ENCODE data around the gene EFCAB11.

The EFCAB11 gene

GRCh38 chr14:89903340-89903952 lies 51.1 kb downstream of the EFCAB11 start:
- Histone ChIP-seq H4K20me1 (ENCODE audit: insufficient read depth, low read length, poor library complexity, severe bottlenecking) (no peaks in the 10 kb centered on the region), H3K27me3 (ENCODE audit: insufficient read depth, low read length, poor library complexity, severe bottlenecking) (no peaks in the 10 kb centered on the region), H3K4me3 (ENCODE audit: low read length, poor library complexity, severe bottlenecking) (no peak overlapping the region), H3K79me2 (ENCODE audit: insufficient read depth, low read length) (no peaks in the 10 kb centered on the region), H3K4me1 (ENCODE audit: insufficient read depth, low read length, poor library complexity, severe bottlenecking) (peaks cover 6% of the 10 kb centered on the region), H2AFZ (ENCODE audit: low read length) (no peak overlapping the region), H3K4me2 (ENCODE audit: low read depth, low read length, poor library complexity, severe bottlenecking) (no peak overlapping the region), H3K9me2 (replicated peaks; ENCODE audit: low read depth, low read length) (no peaks in the 10 kb centered on the region), H3F3A (ENCODE audit: low read depth) (no peaks in the 10 kb centered on the region), H3K9ac (ENCODE audit: low read depth, low read length, poor library complexity, severe bottlenecking) (no peak overlapping the region), H3K36me3 (ENCODE audit: insufficient read depth, low read length) (no peaks in the 10 kb centered on the region), H3K9me3 (ENCODE audit: insufficient read depth, low read depth, low read length) (no peaks in the 10 kb centered on the region)
- TF ChIP-seq EZH2phosphoT487 (IDR thresholded peaks at IDR 0.05; ENCODE audit: borderline replicate concordance) (no peak), CTCF (conservative IDR thresholded peaks at IDR 0.05; ENCODE audit: low read length) (no peak)

DNA sequence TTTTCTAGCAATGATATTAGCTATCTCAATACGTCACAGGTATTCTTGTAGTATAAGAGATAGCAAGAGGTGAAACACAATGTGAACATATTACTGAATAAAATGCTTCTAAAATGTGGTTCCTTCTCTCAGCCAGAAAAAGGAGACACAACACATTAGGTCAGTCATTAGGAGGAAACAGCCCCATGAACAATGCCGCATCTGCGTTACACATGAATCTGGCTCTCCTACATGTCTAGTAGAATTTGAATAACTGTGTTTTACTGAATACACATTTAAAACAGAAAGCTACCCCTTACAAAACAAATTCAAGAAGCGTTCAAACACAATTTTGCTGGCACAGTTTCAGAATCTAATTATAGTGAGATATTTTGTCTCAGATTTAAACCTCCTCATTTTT lies 51.6 kb downstream of the EFCAB11 start:
- Histone ChIP-seq H3K36me3 (ENCODE audit: insufficient read depth, low read length) (no peaks in the 10 kb centered on the region), H3F3A (ENCODE audit: low read depth) (no peaks in the 10 kb centered on the region), H3K4me2 (ENCODE audit: low read depth, low read length, poor library complexity, severe bottlenecking) (no peak overlapping the region), H2AFZ (ENCODE audit: low read length) (no peak overlapping the region), H3K4me3 (ENCODE audit: low read length, poor library complexity, severe bottlenecking) (no peak overlapping the region), H4K20me1 (ENCODE audit: insufficient read depth, low read length, poor library complexity, severe bottlenecking) (no peaks in the 10 kb centered on the region), H3K79me2 (ENCODE audit: insufficient read depth, low read length) (no peaks in the 10 kb centered on the region), H3K9me2 (replicated peaks; ENCODE audit: low read depth, low read length) (no peaks in the 10 kb centered on the region), H3K4me1 (ENCODE audit: insufficient read depth, low read length, poor library complexity, severe bottlenecking) (peaks cover 6% of the 10 kb centered on the region), H3K9me3 (ENCODE audit: insufficient read depth, low read depth, low read length) (no peaks in the 10 kb centered on the region), H3K27me3 (ENCODE audit: insufficient read depth, low read length, poor library complexity, severe bottlenecking) (no peaks in the 10 kb centered on the region), H3K9ac (ENCODE audit: low read depth, low read length, poor library complexity, severe bottlenecking) (no peak overlapping the region)
- TF ChIP-seq EZH2phosphoT487 (IDR thresholded peaks at IDR 0.05; ENCODE audit: borderline replicate concordance) (no peak), CTCF (conservative IDR thresholded peaks at IDR 0.05; ENCODE audit: low read length) (no peak)

- no peak overlapping the region for H2AFZ ChIP-seq (ENCODE audit: low read length)
- H3F3A ChIP-seq (ENCODE audit: low read depth): no peaks in the 10 kb centered on the region
- no peaks in the 10 kb centered on the region for H3K9me3 ChIP-seq (ENCODE audit: insufficient read depth, low read depth, low read length)
- H4K20me1 ChIP-seq (ENCODE audit: insufficient read depth, low read length, poor library complexity, severe bottlenecking): no peaks in the 10 kb centered on the region
- H3K27me3 ChIP-seq (ENCODE audit: insufficient read depth, low read length, poor library complexity, severe bottlenecking): no peaks in the 10 kb centered on the region
- no peaks in the 10 kb centered on the region for H3K79me2 ChIP-seq (ENCODE audit: insufficient read depth, low read length)
- no peaks in the 10 kb centered on the region for H3K36me3 ChIP-seq (ENCODE audit: insufficient read depth, low read length)
- no peak overlapping the region for H3K4me2 ChIP-seq (ENCODE audit: low read depth, low read length, poor library complexity, severe bottlenecking)
- H3K4me1 ChIP-seq (ENCODE audit: insufficient read depth, low read length, poor library complexity, severe bottlenecking): peaks cover 6% of the 10 kb centered on the region
- H3K9ac ChIP-seq (ENCODE audit: low read depth, low read length, poor library complexity, severe bottlenecking): no peak overlapping the region
- TF ChIP-seq EZH2phosphoT487 (IDR thresholded peaks at IDR 0.05; ENCODE audit: borderline replicate concordance): no peak
- TF ChIP-seq CTCF (conservative IDR thresholded peaks at IDR 0.05; ENCODE audit: low read length): no peak
- H3K4me3 ChIP-seq (ENCODE audit: low read length, poor library complexity, severe bottlenecking): no peak overlapping the region
- H3K9me2 ChIP-seq (replicated peaks; ENCODE audit: low read depth, low read length): no peaks in the 10 kb centered on the region
Measured at GRCh38 chr14:89900802-89901201, 53.7 kb downstream of the EFCAB11 start.
